Adrenal gland (tissue), 5 donors: ENCODE measurements around the gene GPX8.

ENCODE experiments used
- POLR2A ChIP-seq, 2 donors: fragments of 450-650 bp; IDR thresholded peaks; one replicate each; pipeline ENCODE4 v1.6.1; 2017; ENCODE audit warnings: antibody characterized with exemption in 2 of 2, mild to moderate bottlenecking in 2 of 2, moderate library complexity in 1 of 2
- TF ChIP-seq, protein P1 (sequence below), 6 experiments: fragments of 450-650 bp in 4 of 6; fragments of 200-600 bp in 2 of 6; sonication (generic) in 1 of 6; IDR thresholded peaks; 1 replicate in 5 of 6; 2 replicates in 1 of 6; pipeline versions ENCODE4 v1.5.1 to v1.8.0; 2016 to 2021; ENCODE audit warnings: antibody characterized with exemption in 6 of 6, mild to moderate bottlenecking in 2 of 6, moderate library complexity in 1 of 6
- donor health status: DM: no; HTN: no; CAD: no.

- TF ChIP-seq, protein P1, sequence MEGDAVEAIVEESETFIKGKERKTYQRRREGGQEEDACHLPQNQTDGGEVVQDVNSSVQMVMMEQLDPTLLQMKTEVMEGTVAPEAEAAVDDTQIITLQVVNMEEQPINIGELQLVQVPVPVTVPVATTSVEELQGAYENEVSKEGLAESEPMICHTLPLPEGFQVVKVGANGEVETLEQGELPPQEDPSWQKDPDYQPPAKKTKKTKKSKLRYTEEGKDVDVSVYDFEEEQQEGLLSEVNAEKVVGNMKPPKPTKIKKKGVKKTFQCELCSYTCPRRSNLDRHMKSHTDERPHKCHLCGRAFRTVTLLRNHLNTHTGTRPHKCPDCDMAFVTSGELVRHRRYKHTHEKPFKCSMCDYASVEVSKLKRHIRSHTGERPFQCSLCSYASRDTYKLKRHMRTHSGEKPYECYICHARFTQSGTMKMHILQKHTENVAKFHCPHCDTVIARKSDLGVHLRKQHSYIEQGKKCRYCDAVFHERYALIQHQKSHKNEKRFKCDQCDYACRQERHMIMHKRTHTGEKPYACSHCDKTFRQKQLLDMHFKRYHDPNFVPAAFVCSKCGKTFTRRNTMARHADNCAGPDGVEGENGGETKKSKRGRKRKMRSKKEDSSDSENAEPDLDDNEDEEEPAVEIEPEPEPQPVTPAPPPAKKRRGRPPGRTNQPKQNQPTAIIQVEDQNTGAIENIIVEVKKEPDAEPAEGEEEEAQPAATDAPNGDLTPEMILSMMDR (IDR thresholded peaks at IDR 0.05), result no peak
- TF ChIP-seq POLR2A (IDR thresholded peaks at IDR 0.05), result no peak
Observed at GRCh38 chr5:55134053-55134722, 25.8 kb upstream of the GPX8 start.
